ENCODE results near the gene OSBPL6.

GRCh38 chr2:178374865-178375264 is 180.6 kb downstream of the OSBPL6 start:
- TF ChIP-seq, protein P1, sequence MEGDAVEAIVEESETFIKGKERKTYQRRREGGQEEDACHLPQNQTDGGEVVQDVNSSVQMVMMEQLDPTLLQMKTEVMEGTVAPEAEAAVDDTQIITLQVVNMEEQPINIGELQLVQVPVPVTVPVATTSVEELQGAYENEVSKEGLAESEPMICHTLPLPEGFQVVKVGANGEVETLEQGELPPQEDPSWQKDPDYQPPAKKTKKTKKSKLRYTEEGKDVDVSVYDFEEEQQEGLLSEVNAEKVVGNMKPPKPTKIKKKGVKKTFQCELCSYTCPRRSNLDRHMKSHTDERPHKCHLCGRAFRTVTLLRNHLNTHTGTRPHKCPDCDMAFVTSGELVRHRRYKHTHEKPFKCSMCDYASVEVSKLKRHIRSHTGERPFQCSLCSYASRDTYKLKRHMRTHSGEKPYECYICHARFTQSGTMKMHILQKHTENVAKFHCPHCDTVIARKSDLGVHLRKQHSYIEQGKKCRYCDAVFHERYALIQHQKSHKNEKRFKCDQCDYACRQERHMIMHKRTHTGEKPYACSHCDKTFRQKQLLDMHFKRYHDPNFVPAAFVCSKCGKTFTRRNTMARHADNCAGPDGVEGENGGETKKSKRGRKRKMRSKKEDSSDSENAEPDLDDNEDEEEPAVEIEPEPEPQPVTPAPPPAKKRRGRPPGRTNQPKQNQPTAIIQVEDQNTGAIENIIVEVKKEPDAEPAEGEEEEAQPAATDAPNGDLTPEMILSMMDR (IDR thresholded peaks at IDR 0.05): no peak
- no peak for TF ChIP-seq POLR2A (IDR thresholded peaks at IDR 0.05)

All from heart left ventricle (tissue), 13 donors.